HUDEP-2 (cell line): Measurements from ENCODE around the gene DRC7.
"Not testable (repeated sequence)": the region's sequence is repeated elsewhere in the genome, so short reads cannot be mapped to it uniquely, and the experiment has no call there.

Source experiments
- DNase-seq, 76 experiments: peaks; one replicate each; lab custom pipeline; 2025; ENCODE audit not compliant: unreplicated experiment in 76 of 76; lab: John Stamatoyannopoulos, UW

DRC7 gene

GRCh38 chr16:57707331-57707730 is 12.7 kb downstream of the DRC7 start:
- no peak for DNase-seq

GRCh38 chr16:57708168-57708567 is 13.6 kb downstream of the DRC7 start:
- DNase-seq, result no peak

GRCh38 chr16:57709663-57710062 is 15.1 kb downstream of the DRC7 start:
- DNase-seq, result no peak

- no peak for DNase-seq
These were observed 16.7 kb downstream of the DRC7 start for GRCh38 chr16:57711346-57711745.

GRCh38 chr16:57711993-57712392 is 17.4 kb downstream of the DRC7 start:
- no peak for DNase-seq

GRCh38 chr16:57712569-57712968 is 18.0 kb downstream of the DRC7 start:
- DNase-seq, result not testable (repeated sequence)

- DNase-seq, result no peak
These were observed 19.0 kb downstream of the DRC7 start for GRCh38 chr16:57713596-57713995.

- DNase-seq, result no peak
These were observed 19.4 kb downstream of the DRC7 start for GRCh38 chr16:57714047-57714446.

GRCh38 chr16:57720142-57720575 is 25.6 kb downstream of the DRC7 start:
- peak in 64 of 76 experiments; percentile 9 to 76 (median 50) for DNase-seq

- DNase-seq, result no peak
These were observed 27.0 kb downstream of the DRC7 start for GRCh38 chr16:57721356-57722209.

- no peak for DNase-seq
These were observed 27.5 kb downstream of the DRC7 start for GRCh38 chr16:57722210-57722499.

- no peak for DNase-seq
These were observed 28.0 kb downstream of the DRC7 start for GRCh38 chr16:57722651-57723050.

GRCh38 chr16:57723170-57723569 is 28.6 kb downstream of the DRC7 start:
- no peak for DNase-seq

- no peak for DNase-seq
These were observed 29.9 kb downstream of the DRC7 start for GRCh38 chr16:57724531-57724930.

- no peak for DNase-seq
These were observed 30.5 kb downstream of the DRC7 start for GRCh38 chr16:57725151-57725550.

GRCh38 chr16:57725554-57725953 is 30.9 kb downstream of the DRC7 start:
- DNase-seq, result peak in 2 of 76 experiments; percentile 4 to 7

- no peak for DNase-seq
These were observed 31.4 kb downstream of the DRC7 start for GRCh38 chr16:57725976-57726375.

- DNase-seq, result no peak
These were observed 31.9 kb downstream of the DRC7 start for GRCh38 chr16:57726433-57726947.

GRCh38 chr16:57727610-57728009 is 33.0 kb downstream of the DRC7 start:
- no peak for DNase-seq

- no peak for DNase-seq
These were observed 34.0 kb downstream of the DRC7 start for GRCh38 chr16:57728336-57729181.

- no peak for DNase-seq
These were observed 34.5 kb downstream of the DRC7 start for GRCh38 chr16:57729182-57729484.

- not testable (repeated sequence) for DNase-seq
These were observed 35.2 kb downstream of the DRC7 start for GRCh38 chr16:57729852-57730251.
